ENCODE data around the gene GPR15LG.

Gene GPR15LG

GRCh38 chr10:84196083-84196482 lies 22.5 kb downstream of the GPR15LG start:
- TF ChIP-seq CTCF (IDR thresholded peaks at IDR 0.05; ENCODE audit: extremely low read depth, missing control alignments) = no peak
- no peak for DNase-seq (ENCODE audit: low spot score)

- no peak for TF ChIP-seq CTCF (IDR thresholded peaks at IDR 0.05; ENCODE audit: extremely low read depth, missing control alignments)
These were observed 23.3 kb downstream of the GPR15LG start for GRCh38 chr10:84196941-84197340.

GRCh38 chr10:84197643-84198042 lies 24.0 kb downstream of the GPR15LG start:
- TF ChIP-seq CTCF (IDR thresholded peaks at IDR 0.05; ENCODE audit: extremely low read depth, missing control alignments) = no peak
- DNase-seq (ENCODE audit: low spot score) = no peak

More at GRCh38 chr10:84196941-84197340, 23.3 kb downstream of the GPR15LG start:
- DNase-seq (ENCODE audit: low spot score) = no peak

GRCh38 chr10:84198206-84198915 lies 24.8 kb downstream of the GPR15LG start:
- DNase-seq (ENCODE audit: low spot score) = no peak
- no peak for TF ChIP-seq CTCF (IDR thresholded peaks at IDR 0.05; ENCODE audit: extremely low read depth, missing control alignments)

- TF ChIP-seq CTCF (IDR thresholded peaks at IDR 0.05; ENCODE audit: extremely low read depth, missing control alignments) = no peak
- DNase-seq (ENCODE audit: low spot score) = no peak
These were observed 27.1 kb downstream of the GPR15LG start for GRCh38 chr10:84200537-84201243.

GRCh38 chr10:84201244-84201606 lies 27.6 kb downstream of the GPR15LG start:
- DNase-seq (ENCODE audit: low spot score) = no peak
- no peak for TF ChIP-seq CTCF (IDR thresholded peaks at IDR 0.05; ENCODE audit: extremely low read depth, missing control alignments)

- no peak for DNase-seq (ENCODE audit: low spot score)
- TF ChIP-seq CTCF (IDR thresholded peaks at IDR 0.05; ENCODE audit: extremely low read depth, missing control alignments) = no peak
These were observed 28.1 kb downstream of the GPR15LG start for GRCh38 chr10:84201682-84202081.
